UCSD-AML1 (cell line): Measurements from ENCODE around the gene PRAMEF33.
"Not testable (repeated sequence)": the region's sequence is repeated elsewhere in the genome, so short reads cannot be mapped to it uniquely, and the experiment has no call there.

Source experiments
- DNase-seq: peaks from one replicate; lab custom pipeline; 2025; ENCODE audit not compliant: unreplicated experiment; lab: John Stamatoyannopoulos, UW

Gene PRAMEF33, protein sequence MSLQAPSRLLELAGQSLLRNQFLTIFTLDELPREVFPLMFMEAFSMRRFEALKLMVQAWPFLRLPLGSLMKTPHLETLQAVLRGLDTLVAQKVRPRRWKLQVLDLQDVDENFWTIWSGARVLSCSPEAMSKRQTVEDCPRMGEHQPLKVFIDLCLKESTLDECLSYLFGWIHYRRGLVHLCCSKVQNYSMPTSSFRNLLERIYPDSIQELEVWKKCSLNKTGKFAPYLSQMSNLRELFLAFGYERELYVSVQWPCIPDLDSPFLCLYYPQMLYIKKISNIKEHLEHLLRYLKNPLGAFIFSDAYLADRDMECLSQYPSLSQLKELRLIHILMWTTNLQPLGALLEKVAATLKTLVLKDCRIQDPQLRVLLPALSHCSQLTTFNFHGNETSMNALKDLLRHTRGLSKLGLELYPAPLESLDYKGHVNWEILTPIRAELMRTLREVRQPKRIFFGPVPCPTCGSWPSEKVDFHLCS

DNA sequence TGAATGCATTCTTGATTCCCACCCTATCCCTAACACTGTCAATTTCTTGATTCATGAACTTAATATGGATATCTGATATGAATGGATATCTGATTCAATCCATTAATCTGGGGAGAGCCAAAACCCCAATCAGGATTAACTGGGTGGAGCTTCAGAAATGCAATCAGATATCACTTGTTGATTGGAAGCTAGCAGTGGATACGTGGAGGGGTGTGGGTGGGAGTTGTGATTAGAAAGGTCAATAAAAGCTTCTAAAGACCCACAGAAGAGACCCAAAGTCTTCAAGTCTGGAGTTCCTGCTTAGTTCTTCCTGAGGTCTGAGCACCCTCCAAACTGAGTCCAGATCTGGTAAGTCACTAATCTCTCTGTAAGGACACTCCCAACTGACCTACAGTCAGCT lies at the start of gene PRAMEF33:
Gene PRAMEF33 (plus strand): TSS at position 301 of the 400 bp plus-strand sequence. CDS start 2,416 bp downstream, outside the sequence.
- DNase-seq = not testable (repeated sequence)

DNA sequence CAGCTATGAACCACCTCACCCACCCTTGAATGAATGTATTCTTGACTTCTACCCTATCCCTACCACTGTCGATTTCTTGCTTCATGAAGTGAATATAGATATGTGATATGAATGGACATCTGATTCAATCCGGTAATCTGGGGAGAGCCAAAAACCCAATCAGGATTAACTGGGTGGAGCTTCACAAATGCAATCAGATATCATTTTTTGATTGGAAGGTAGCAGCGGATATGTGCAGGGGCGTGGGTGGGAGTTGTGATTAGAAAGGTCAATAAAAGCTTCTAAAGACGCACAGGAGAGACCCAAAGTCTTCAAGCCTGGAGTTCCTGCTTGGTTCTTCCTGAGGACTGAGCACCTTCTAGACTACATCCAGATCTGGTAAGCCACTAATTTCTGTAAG lies 49.4 kb upstream of the PRAMEF33 start, which contains the start of gene PRAMEF5:
Gene PRAMEF5 (plus strand): TSS at position 301 of the 400 bp plus-strand sequence. CDS start 5,071 bp downstream, outside the sequence.
- DNase-seq = not testable (repeated sequence)

DNA sequence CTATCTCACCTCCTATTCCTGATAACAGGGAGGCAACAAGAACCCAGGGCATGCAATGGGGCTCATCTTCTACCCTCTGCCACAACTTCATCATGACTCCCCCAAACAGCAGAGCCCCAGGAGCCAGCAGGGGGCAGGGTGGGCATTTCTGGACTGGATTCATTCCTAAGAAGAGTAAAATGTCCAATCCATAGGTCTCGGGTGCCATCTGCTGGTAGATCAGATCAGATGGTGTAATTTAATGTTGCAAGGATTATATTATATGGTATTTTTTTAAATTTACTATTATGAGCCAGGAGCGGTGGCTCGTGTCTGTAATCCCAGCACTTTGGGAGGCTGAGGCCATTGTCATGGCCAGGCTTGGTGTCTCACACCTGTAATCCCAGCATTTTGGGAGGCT lies 38.2 kb upstream of the PRAMEF33 start:
- DNase-seq = not testable (repeated sequence)

DNA sequence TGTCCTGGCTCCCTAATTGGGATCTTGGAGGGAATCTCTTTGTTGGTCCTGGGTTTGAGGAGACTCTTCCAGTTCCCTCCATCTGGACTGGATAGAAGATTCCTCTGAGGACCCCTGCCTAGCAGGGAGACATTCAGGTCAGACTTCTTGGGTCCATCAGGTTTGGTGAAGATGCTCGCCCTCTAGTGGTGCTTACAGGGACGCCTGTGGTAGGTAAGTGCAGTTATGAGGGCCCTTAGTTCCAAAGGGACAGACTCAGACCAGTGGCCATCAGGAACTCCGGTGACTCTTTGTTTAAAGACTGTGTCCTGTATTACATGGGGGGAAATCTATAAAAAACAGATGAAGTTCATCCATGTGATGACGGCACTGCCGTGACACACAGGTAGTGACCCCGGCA lies 26.3 kb upstream of the PRAMEF33 start:
- not testable (repeated sequence) for DNase-seq

DNA sequence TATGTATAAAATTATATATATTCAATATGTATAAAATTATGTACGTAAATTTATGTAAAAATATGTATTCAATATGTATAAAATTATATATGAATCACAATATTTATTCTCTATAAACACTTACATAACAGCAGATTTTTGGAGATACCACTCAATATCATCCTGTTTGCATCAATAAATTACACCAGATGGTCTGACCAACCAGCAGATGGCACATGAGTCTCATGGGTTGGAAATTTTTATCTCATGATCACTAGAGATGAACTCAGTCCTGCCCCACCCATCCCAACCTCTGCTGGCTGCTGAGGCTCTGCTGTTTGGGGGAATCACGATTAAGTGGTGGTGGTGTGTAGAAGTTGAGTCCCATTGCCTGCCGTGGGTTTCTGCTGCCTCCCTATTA lies 23.7 kb upstream of the PRAMEF33 start:
- DNase-seq = not testable (repeated sequence)

DNA sequence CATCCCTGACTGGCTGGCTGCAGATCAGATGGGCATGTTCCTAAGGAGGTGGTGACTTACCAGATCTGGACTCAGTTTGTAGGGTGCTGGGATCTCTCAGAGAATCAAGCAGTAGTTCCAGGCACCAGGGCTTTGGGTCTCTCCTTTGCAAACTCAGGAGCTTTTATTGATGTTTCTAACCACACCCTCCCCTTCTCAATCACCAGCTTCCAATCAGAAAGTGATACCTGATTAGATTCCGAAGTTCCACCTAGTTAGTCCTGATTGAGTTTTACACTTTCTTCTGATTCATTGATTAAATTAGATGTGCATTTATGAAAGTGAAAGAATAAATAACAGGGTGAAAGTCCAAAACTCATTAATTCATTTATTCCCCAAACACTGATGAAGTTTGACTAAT lies 18.3 kb upstream of the PRAMEF33 start, which contains the start of gene PRAMEF8:
Gene PRAMEF8 (minus strand): TSS at position 101 of the 400 bp plus-strand sequence. CDS start 1,046 bp downstream, outside the sequence.
- DNase-seq = not testable (repeated sequence)

DNA sequence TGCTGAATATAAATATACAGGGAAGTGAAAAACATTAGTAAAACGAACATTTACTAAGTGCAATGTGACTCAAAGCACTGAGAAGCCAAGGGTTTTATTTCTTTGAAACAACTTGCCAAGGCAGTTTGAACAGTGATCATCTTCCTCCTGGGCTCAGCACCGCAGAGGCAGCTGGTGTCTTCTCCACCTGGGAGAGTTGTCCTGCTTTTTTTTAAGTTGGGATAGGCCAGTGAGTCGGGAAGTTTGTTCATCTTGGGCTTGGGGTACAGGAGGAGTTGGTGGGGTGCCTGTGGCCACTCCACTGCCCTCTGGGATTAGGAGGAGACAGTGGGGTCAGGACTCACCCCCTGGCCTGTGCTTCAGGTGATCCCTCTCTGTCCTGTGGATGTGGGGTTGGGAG lies 14.3 kb upstream of the PRAMEF33 start:
- DNase-seq = not testable (repeated sequence)

DNA sequence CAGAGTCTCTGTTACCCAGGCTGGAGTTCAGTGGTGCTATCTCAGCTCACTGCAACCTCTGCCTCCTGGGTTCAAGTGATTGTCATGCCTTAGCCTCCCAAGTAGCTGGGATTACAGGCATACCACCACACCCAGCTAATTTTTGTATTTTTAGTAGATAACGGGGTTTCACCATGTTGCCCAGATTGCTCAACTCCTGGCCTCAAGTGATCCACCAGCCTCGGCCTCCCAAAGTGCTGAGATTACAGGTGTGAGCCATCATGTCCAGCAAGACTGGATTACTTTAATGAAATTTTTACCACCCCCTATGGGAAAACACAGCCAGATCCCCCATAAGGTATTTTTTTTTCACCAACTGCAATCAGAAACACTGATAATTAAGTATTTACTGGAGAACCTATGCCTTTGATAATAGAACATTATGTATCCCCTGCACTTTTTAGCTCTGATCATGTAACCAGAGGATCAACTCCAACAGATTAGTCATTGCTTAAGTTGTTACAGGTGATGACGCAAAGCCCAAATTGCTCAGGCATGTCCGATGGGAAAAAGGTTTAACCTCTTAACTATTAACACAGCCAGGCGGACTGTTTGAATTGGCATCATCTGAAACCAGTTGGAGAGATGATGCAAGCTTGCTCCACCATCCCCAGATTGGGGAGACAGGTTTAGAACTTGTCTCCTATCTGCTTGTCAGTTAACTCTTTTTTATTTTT lies 6.0 kb upstream of the PRAMEF33 start:
- DNase-seq = not testable (repeated sequence)

DNA sequence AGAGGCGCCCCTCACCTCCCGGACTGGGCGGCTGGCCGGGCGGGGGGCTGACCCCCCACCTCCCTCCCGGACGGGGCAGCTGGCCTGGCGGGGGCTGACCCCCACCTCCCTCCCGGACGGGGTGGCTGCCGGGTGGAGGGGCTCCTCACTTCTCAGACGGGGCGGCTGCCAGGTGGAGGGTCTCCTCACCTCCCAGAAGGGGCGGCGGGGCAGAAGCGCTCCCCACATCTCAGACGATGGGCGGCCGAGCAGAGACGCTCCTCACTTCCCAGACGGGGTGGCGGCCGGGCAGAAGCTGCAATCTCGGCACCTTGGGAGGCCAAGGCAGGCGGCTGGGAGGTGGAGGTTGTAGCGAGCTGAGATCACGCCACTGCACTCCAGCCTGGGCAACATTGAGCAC lies 4.6 kb upstream of the PRAMEF33 start:
- not testable (repeated sequence) for DNase-seq

DNA sequence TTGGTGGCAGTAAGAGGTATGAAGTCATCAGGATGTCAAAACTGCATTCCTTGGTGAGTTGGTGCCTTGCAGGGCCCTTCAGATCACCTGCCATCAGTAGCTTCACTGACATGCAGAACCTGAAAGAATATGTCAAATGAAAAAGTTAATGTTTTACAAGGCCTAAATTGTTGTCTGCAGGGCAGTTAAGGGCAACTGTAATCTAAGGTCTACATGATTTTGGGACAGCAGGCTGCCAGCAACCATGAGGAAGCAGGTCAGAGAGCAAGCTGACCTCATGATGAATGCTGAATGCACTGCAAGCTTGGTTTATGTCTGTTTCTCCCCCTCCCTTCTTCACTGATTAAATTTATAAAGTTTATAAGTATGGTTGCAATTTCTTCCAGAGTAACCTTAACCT lies 1.1 kb upstream of the PRAMEF33 start:
- not testable (repeated sequence) for DNase-seq

DNA sequence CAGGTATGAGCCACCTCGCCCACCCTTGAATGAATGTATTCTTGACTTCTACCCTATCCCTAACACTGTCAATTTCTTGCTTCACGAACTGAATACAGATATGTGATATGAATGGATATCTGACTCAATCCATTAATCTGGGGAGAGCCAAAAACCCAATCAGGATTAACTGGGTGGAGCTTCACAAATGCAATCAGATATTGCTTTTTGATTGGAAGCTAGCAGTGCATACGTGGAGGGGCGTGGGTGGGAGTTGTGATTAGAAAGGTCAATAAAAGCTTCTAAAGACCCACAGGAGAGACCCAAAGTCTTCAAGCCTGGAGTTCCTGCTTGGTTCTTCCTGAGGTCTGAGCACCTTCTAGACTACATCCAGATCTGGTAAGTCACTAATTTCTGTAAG lies 11.9 kb downstream of the PRAMEF33 start, which contains the start of gene PRAMEF15:
Gene PRAMEF15 (plus strand): TSS at position 301 of the 400 bp plus-strand sequence. CDS start 2,827 bp downstream, outside the sequence.
- DNase-seq = not testable (repeated sequence)

DNA sequence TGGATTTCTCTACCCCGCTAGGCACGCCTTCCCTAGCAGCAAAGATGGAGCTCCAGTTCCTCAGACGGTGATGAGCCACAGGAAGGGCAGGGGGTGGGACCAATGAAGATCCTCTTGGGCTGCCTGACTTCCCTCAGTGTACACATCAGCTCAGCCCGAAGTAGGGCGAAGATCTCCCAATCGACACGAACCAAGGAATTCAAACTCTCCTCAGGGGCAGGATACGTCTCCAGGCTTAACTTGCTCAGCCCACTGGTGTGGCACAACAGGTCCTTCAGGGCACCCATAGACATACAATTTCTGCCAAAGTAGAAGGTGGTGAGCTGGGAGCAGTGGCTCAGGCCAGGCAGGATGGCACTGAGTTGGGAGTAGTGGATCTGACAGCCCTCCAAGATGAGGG lies 39.2 kb downstream of the PRAMEF33 start:
- not testable (repeated sequence) for DNase-seq

DNA sequence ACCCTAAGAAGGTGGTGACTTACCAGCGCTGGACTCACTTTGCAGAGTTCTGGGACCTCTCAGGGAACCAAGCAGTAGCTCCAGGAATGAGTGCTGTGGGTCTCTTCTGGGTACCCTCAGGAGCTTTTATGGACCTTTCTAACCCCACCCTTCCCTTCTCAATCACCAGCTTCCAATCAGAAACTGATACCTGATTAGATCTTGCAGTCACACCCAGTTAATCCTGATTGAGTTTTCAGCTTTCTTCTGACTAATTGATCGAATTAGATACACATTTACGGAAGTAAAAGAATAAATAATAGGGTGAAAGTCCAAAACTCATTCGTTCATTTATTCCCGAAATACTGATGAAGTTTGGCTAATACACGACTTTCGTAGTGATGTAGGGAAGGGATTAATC lies 43.7 kb downstream of the PRAMEF33 start, which contains the start of gene PRAMEF14:
Gene PRAMEF14 (minus strand): TSS at position 101 of the 400 bp plus-strand sequence. CDS start 1,820 bp downstream, outside the sequence.
- not testable (repeated sequence) for DNase-seq

DNA sequence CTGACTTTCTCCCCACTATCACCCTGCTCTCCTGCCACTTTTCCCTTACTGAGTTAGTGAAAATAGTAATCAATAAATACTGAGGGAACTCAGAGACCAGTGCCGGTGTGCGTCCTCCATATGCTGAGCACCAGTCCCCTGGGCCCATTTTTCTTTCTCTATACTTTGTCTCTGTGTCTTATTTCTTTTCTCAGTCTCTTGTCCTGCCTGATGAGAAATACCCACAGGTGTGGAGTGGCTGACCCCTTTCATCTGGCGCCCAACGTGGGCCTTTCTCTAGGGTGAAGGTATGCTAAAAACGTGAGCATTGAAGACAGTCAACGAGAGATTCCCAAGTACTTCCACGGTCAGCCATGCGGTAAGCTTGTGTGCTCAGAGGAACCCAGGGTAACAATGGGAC lies 50.1 kb downstream of the PRAMEF33 start:
- DNase-seq = not testable (repeated sequence)

DNA sequence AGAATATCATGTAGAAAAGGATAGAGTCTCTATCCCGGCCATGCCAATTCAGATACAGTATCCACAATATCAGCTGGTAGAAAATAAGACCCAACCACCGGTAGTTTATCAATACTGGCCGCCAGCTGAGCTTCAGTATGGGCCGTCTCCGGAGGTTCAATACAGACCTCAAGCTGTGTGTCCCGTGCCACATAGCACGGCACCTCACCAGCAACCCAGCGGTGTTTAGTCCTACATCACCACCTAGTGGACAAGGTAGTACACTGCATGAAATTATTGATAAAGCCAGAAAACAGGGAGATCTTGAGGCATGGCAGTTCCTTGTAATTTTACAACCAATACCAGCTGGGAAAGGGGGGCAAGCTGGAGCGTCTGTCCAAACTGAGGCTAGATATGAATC lies 51.1 kb downstream of the PRAMEF33 start:
- DNase-seq = not testable (repeated sequence)

DNA sequence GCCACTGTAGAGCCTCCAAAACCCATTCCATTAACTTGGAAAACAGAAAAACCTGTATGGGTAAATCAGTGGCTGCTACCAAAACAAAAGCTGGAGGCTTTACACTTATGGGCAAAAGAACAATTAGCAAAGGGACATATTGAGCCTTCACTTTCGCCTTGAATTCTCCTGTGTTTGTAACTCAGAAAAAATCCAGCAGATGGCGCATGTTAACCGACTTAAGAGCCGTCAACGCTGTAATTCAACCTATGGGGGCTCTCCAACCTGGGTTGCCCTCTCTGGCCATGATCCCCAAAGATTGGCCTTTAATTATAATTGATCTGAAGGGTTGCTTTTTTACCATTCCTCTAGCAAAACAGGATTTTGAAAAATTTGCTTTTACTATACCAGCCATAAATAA lies 53.4 kb downstream of the PRAMEF33 start:
- DNase-seq = not testable (repeated sequence)
